HG03175 (cell line): ENCODE data around the gene NFIX.

Experiments
- ATAC-seq: cut with Tn5 transposase; IDR thresholded peaks from one replicate; pipeline ENCODE4 v1.9.1; 2021; ENCODE audit warnings: mild to moderate bottlenecking, moderate library complexity; ENCODE audit not compliant: unreplicated experiment

NFIX gene

DNA sequence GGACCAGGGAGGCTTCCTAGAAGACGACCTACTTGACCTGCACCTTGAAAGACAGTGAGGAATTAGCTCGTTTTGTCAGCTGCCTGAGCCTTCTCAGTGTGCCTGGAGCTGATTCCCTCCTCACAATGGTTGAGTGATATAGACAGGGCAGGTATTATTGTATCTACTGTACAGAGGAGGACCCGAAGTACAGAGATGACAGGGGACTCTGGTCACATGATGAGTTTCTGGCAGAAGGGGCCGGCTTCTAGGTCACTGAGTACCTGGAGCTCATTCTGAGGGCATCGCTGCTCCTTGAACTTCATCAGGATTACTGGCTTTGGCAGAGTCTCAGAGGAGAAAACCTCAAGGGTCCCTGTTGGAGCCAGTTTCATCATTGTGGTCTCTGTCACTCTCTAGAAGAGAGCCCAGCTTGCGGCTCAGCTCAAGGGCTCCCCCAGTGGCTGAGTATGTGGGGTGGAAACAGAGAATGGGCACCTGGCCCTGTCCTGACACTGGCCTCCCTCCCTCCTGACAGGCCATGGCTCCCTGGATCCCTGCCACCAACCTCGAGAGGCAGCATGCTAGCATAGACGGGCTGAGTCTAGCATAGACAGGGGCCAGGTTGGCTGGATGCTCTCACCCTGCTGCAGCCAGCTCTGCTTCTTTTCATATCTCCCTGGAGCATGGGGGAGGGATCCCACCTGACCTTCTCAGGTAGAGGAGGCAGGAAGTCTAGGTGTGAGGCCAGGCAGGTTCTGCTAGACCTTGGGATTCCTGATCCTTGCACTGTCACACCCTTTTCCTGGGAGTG is 38.7 kb downstream of the NFIX start:
- ATAC-seq: no peak

DNA sequence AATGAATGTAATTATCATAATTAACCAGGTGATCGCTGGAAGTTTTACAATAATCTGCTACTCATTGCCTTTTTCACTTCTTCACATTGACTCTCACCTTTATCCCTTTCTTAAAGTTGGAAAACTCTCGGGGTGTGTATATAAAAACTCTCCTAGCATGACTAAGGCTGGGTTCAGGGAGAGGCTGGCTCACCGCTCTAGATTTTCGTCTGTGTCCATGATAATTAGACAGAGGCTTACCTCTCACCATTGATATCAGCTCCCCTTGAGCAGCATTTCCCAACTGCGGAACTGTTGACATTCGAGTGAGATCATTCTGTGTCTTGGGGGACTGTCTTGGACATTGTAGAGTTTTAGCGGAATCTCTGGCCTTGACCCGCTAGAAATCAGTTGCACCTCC is 39.4 kb downstream of the NFIX start:
- ATAC-seq: no peak

DNA sequence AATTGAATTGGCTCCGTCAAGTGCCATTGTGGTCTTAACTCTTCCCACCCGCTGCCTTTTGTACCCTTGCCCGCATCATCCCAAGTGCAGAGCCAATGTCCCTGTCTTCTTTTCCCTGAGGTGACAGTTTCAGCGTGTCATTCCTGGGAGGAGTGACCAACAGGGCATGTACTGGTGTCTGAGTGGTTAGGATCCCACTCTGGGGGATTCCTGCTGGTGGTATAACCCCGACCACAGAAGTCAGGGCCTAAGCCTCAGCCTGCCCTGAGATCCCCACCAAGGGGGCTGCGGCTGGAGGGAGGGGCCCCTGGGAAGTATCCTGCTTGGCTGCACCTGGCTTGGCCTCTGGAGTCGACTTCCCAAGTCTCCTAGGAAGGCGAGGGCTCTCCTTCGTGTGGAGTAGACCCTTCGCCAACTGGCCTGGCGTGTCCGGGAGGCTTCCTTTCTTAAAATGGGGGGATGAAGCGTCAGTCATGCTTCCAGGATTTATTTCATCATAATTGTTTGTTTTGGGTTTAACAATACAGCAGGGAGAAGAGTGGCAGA is 40.6 kb downstream of the NFIX start:
- no peak for ATAC-seq

DNA sequence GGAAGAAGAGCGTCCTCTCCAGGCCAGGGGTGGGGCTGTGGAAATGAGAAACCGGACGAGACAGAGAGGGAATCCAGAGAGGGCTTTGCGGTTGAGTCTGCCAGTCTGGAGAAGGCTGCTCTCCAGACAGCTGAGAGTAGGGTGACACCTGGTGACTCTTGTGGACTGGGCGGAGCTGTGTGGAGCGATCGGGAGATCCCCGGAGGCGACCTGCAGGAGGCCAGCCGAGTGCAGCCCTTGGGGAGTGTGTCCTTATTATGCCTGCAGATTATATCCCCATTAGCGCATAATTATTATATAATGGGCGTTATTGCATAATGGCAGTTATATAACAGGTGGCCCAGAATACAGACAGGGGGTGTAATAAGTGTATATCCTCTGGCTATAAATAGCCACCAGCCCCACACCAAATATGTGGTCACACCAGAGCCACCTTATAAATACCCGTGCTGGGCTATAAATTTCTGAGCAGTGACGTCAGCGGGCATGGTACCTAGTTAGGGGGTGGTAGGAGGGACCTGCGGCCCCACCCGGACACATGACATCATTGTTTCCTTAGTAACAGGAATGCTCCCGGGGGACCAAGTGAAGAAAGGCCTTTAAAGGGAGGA is 41.2 kb downstream of the NFIX start:
- no peak for ATAC-seq

DNA sequence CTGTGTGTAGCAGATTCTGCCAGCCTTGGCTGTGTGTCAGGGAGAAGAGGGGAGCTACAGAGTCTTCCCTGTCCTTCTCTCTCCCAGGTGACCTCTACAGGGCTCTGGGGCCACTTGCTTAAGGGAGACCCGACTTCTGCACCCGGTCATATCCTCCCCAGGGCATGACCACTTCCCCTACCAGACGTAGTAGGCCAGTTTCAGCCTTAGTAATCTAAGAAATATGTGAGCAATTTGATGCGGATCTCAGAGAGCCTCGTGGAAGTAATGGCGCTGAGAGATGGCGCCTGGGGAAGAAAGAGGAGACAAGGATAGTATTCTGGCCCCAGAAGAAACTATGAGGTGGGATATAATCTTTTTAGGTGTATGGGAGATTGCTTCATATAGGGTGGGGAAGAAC is 41.9 kb downstream of the NFIX start:
- ATAC-seq: no peak

DNA sequence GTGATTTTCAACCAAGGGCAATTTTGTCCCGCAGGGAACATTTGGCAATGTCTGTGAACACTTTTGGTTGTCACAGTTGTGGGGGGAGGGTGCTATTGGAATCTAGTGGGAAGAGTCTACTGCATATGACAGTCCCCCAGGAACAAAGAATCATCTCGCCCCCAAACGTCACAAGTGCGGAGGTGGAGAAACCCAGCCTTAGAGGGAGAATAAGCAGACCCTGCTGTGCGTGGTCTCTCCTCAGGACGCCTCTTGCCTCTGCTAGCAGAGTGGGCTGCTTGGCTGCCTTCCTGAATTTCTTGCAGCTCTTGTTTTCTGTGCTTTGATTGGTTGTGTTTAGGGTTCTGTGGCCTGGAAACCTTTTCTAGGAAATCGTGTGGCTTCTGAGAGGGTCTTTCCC is 42.5 kb downstream of the NFIX start:
- no peak for ATAC-seq

DNA sequence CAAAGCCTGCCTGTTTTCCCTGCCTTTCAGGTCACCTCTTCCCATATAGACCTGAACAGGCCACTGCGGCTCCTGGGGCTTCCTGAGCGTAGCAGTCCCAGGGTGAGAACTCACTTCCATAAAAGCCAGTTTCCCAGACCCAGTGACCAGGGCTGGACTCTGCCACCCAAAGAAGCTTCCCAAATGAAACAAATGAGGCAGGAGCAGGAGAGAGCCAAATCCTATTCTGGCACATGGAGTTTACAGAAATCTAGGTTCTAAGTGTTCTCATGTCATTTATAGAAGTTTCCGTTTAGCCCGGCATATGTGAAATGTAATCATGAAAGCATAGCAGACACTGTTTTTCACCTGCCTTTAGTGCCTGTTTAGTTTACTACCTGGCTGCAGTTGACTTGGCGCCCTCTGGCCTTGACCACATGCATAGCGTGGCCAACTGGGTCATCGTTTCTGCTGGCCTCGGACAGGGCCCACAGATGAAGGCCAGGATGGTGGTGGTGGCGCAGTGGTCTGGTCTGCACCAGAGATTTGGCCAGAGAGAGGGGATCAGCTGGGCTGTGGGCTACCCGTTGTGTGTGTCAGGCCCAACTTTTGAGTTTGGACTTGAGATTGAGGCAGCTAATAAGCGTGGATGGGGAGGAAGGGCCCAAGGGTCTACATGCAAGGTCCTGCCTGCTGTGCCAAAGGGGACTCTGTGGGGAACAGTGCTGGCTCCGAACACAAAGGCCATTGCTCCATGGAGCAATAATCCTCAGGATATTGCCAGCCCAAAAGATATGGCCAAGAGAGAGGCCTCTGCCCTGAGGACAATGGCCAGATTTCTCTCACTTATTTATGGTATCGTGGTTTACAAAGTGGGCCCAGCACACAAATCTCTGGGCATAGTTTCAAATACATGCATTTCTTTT is 43.3 kb downstream of the NFIX start:
- no peak for ATAC-seq

DNA sequence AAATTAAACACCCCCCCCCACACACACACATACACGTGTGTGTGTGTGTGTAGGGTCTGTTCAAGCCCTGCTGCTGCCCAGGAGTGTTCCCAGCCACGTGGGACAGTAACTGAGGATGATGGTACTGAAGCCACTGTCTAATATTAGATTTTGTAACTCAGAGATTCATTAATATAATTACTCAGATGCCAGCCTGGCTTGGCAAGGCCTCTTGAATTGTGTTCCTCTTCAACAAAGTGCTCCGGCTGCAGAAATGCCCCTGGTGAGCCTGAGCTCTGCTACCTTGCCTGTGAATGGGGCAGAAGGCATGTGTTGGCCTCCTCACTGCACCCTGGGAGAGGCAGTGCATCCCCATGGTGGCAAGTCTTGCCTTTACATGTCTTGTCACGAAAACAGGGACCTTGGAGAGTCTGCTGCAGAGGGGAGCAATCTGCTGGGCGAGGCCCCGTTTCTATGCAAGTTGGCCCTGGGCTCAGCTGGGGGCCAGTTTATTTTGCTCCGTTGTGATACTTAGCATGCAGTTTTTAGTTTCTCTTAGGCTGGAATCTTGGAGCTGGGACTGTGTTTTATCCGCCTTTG is 44.0 kb downstream of the NFIX start:
- no peak for ATAC-seq

DNA sequence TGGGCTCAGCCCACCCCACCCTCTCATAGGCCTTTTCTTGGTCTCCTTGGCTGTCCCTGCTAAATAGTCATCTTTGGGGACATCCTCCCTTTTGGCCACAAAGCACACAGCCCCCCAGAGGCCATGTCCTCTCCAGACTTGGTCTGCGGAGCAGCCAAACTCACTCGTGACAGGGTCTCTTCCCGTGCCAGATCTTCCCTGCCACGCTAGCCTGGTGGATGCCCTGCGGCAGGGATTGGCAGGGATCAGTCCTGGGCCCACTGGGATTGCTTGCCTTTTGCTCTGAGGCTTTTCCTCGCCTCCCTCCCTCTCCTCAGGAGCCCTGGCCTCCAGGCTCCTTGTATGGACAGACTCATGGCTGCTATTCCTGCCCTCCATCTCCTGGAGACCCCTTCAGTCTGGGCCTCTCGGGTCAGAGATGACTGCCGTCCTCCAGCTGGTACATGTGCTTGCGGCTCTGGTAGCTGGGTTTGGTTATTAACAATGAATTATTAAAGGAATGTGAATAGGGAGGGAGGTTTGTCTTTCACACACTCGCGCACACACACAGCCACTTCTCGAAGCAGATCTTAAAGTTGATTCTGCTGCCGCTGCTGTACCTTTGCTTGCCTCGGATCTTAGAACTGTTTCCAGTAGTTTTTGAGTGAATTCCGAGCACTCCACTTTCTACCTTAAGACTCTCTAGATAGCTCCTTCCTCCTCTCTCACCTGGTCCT is 45.1 kb downstream of the NFIX start:
- ATAC-seq: no peak

DNA sequence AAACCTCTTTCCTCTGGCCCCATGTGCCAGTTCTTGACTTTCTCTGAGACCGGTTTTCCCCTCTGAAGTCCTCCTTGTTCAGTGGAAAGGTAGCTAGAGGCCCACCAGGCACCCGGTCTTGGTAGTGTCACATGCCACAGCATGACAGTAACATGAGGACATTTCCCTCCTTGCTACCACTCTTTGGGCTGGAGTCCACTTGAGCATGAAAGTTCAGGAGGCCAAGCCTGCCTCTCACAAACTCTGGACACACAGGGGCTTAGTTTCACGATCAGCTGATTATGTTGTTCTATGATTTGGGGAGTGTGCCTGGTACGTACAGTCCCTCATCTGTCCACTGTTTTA is 45.6 kb downstream of the NFIX start:
- ATAC-seq: no peak

DNA sequence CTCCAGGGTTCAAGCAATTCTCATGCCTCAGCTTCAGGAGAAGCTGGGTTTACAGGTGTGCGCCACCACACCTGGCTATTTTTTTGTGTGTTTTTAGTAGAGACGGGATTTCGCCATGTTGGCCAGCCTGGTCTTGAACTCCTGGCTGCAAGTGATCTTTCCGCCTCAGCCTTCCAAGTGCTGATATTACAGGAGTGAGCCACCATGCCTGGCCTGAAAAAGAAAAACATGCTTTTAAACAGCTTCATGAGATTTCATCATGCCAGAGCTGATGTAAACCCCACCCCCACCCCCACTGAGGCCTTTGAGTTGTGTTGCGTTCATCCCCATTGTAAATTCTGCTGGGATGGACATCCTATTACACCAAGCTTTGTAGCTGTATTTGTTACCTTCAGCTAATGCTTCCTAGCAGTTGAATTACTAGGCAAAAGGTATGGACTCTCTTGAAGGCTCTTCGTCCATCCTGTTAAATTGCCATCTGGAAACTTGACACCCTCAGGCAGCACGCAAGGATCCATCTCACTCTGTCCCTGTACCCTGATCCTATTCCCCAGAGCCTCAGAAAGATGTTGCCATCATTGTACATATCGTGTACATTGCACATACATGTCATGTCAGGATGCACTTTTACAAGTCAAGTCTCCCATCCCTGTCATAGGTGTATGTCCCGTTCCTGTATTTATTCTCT is 47.3 kb downstream of the NFIX start:
- ATAC-seq: no peak

DNA sequence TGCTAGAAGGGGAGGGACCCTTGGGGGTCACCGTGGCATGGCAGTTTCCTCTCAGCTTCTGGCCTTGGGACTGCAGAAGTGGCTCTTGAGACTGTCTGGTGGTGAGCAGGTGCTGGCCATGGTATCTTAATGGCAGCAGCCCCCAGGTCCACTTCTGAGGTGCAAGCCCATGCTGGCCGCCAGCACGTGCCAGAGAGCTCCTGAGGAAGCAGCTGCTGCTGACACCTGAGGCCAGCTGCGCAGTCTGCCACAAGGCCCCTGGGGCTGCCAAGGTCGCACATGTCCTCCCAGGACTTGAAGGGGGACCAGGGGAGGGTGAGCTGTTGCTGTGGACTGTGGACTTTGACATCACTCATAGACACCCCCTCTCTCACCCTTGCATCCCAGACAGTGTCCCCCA is 48.0 kb downstream of the NFIX start:
- ATAC-seq: no peak

DNA sequence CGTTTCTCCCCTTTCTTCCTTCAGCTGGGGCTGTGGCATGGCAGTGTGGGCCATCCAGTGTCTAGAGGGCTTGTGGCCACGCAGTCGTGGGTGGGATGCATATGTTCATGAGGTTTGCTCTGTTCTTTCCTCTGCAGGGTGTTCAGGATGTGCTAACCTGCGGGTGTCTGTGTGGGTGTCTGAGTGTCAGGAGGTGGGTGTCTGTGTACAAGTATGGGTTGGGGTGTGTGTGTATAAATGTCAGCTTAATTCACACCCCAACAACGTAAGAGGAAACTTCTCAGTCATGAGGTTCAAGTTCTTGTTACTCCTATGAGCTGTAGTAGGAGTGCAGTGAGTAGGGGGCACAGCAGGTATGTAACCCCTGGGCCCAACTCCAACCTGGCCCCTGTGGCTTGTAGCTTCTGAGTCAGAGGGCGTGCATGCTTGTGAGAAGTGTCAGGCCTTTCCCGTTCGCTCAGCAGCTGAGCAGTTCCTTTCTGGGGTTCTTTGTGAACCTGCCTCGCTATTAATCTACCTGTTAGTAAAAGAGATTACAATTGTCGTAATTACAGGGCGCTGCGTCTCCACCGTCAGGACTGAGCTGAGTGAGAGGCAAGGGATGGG is 49.1 kb downstream of the NFIX start:
- no peak for ATAC-seq

DNA sequence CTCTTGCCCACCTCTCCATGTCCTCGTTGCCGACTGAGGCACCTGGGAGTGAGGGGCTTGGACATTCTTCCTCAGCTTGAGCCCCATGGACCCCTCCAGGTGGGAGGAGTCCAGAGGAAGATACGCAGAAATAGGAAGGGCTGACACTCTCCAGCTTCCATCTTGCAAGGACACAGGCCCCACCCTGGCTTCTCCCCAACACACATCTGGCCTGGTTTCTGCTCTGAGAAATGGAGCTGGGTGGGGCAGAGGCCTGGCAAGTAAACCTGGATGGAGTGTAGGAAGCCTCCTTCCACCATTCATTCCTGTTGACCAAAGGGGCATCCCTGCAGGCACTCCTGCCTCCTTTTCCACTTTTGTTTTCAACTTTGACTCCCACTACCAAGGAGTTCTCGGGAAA is 50.5 kb downstream of the NFIX start:
- ATAC-seq: no peak

DNA sequence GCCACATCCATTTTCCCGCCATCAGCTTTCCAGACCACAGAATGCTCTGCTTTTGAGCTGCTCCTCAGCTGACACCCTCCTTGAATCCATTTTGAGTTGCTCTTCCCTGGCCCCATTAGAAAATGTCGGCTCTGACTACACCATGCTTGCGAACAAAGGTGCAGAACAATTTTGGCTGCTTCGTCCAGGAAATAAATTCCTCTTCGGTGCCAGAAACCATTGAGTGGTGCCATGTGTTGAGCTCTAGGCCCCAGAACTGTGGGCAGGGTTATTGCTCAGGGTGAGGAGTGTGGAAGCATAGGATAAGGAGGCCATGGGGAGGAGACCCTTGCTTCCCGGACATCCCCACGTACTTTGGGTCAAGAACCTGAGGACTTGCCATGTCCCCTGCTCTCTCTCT is 52.1 kb downstream of the NFIX start:
- ATAC-seq: no peak

DNA sequence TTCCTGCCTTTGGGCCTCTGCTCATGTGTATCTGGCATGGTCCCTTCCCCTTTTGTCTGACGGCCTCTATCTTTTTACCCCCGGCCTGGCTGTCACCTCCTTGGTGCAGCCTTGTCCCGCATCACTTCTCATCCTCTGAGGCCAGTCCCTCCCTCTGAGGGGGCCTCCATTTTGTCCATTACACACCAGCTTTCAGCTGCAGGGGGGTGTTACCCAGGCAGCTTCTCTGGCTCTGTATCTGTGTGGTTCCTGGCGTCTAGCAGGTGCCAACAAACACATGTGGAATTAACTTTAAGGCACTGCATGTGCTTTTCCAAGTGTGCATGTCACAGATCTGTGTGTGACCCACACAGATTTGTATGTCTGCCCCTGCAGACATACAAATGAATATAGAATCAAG is 55.0 kb downstream of the NFIX start:
- ATAC-seq: no peak

DNA sequence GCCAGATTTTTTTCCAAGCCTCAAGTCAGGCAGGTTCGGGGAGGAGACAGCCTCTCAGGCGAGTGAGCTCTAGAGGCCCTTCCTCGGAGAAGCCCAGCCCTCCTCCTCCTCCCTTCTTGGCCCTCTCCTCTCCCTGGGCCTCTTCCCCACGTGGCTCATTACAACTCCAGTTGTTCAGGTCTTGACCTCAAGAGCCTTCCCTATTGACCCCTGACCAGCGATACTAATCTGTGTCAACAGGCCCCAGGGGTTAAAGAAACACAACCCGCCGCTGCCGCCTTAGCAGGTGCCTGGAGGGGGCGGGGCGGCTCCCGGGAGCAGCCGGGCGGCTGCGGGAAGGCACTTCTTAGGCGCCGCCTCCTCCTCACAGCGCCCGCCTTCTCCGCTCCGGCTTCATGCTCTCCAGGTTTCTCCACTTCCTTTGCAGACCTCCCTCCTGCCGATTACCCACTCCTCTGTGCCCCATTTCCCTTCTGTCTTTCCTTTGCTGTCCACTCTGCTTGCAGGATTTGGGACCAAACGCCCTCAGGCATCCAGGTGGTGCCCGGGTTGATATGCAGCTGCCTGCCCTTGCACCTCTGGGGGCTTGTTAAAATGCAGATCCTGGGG is 56.4 kb downstream of the NFIX start:
- no peak for ATAC-seq

DNA sequence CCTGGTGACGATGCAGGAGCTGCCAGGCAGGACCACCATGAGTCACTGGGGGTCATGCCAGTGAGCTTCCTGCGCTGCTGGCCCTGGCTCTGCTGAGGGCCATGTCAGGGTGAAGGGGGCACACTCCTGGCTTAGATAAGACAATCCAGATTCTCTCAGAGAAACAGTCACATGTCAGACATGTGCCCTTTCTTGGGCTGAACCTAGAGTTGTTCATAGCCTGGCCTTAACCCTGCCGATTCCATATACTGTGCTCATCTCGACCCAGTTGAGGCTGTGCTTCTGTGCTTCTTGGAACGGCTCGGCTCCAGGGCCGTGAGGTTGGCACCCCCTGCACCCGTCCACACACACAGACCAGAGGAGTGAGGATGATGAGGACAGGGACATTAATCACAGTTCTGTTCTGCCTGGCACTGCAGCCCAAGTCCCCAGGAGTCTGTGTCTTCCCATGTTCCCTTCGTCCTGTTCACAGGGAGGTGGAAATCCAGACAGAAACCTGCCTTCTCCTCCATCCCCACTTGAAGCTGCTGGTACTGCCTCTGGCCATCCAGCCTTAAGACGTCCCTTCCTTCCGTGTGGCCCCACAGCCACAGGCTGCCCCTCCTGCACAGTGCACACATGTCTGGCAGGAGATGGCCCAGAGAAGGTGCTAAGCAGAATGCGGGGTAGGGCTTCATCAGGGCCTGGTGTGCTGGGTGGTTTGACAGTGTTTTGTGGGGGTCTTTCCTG is 57.3 kb downstream of the NFIX start:
- ATAC-seq: no peak

DNA sequence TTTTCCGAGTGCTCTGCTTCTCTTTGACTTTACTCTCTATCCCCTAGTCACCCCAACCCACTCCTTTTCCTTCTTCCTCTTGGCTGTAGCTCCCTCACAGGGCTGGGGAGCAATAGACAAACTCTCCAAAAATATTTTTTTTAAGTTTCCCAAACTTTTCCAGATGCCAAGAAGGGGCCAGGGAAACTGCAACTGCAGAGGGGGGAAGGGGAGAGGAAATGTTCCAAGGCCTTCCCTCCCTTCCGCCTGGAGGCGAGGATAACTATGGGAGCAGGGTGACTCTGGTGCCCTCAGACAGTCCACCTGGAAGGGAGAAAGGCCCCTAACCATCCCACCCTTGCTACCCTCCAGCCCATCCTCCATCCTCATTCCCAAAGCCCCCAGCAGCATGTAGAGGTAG is 58.0 kb downstream of the NFIX start:
- ATAC-seq: no peak
